GM19324 (cell line): ENCODE results near the gene ERI2.

Source experiments
- ATAC-seq: cut with Tn5 transposase; IDR thresholded peaks from one replicate; pipeline ENCODE4 v1.9.1; 2021; ENCODE audit warnings: mild to moderate bottlenecking, moderate library complexity; ENCODE audit not compliant: unreplicated experiment, low FRiP score

The ERI2 gene, protein sequence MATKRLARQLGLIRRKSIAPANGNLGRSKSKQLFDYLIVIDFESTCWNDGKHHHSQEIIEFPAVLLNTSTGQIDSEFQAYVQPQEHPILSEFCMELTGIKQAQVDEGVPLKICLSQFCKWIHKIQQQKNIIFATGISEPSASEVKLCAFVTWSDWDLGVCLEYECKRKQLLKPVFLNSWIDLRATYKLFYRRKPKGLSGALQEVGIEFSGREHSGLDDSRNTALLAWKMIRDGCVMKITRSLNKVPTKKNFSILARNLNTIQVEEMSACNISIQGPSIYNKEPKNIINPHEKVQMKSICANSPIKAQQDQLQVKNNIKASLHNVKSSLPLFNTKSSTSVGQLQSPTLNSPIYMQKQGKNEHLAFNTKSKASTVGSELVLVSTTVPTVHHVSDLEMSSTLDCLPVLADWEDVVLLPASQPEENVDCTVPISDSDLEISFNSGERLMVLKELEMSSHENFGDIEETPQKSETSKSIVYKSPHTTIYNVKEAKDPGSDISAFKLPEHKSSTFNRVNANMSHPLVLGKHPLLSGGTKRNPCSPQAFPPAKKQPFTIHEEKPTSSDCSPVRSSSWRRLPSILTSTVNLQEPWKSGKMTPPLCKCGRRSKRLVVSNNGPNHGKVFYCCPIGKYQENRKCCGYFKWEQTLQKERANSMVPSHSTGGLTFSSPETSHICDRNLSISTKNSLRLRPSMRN

DNA sequence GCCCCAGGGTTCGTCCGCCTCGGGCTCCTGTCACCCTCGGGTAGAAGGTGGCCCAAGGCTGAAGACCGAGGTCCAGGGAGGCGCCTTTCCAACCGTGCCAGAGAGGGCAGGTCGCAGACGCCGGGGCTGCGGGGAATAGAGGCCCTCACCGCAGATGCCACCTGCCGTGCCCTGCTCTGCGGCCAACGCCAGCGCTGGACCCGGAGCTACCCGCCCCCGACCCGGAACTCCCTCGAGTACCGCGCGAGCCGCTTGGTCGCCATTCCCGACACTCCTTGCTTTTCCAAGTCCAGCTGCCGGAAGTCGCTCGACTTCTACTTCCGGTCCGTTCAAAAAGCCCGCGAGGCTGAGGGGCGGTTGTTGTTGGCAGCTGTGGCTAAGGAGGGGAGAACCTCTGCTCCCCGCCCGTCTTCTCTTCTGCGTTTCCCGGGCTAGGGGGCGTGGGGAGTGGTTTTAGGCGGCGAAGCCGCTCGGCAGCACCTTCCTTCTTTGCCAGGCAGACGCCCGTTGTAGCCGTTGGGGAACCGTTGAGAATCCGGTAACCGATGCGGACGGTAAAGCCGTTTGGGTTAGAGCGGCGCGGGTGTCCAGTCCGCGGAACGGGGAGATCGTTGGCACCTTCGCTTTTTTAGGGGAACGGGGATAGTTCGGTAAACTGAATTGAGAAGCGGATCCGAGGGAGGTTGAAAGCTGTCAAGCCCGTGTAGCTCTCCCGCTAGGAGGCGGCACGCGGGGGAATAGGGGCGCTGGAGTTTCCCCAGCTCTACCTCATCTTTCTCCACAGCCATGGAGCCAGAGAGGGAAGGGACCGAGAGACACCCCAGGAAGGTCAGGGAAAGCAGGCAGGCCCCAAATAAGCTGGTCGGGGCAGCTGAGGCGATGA, at the start of gene ERI2, which contains the start of gene REXO5:
Gene ERI2 (minus strand): TSS at position 305 of the 883 bp plus-strand sequence. CDS start 42 bp downstream, at position 263.
Gene REXO5 (plus strand): TSS at position 360 of the 883 bp plus-strand sequence. CDS start 427 bp downstream, at position 787.
- ATAC-seq, result peak; percentile 70

DNA sequence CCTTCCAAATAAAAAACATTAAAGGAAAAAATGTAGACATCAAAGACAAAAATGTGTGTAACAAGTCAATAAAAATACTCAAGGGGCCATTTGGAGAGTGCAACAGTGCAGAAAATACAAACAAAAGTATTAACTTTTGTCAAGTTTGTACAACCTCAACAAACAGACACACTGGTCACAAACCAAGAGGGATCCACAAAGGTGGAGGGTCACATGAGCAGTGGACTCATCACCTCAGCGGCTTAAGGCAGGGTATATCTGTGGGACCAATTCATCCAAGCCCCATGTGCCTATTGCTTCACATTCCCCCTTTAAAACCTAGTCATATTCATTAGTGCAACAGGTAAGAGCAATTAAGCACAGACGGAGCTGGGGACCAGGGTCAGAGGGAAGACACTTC, 48.7 kb upstream of the ERI2 start:
- no peak for ATAC-seq

DNA sequence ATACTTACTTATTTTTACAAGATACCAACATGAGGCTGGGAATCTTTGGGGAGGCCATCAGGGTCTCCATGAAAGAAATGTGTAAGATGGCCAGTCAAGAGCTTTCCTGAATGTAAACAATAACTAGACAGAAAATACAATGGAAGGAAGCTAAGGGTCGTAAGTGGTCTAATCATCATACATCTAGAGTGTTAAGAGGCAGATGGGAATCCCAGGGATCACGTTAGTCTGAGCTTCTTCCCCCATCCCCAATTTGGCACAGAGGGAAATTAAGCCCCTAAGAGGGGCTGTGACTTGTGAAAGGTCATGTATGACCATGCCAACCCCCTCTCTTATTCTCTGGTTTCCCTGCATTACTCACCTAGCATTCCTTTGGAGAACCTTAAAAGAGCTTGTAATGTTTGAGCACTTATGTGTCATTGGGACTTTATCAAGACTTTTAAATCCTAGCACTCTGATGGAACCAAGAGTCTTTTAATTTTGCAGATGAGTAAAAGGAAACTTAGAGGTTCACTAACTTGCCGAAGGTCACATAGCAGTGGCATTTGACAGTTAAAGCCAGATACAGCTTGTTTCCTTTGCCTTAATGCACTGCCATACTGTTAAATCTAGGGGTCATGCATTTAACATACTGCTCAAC, 47.8 kb upstream of the ERI2 start:
- ATAC-seq, result no peak

DNA sequence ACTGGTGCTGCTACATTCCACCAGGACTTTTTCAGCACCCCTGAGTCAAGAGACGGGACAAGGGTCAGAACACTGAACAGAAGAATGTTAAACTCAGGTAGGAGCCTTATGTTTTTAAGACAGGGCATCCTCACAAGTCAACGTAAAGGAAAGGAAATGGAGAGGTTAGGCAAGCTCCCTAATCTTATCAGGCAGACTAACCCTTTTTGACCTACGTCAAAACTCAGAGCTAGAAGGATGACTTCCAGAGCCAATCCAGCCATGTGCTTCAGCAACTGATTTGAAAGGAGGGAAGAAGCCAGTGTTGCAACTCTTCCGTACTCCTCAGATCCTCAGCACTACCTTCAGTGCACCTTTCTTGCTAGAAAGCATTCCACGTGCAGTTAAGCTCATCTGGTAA, 46.9 kb upstream of the ERI2 start:
- ATAC-seq, result no peak

DNA sequence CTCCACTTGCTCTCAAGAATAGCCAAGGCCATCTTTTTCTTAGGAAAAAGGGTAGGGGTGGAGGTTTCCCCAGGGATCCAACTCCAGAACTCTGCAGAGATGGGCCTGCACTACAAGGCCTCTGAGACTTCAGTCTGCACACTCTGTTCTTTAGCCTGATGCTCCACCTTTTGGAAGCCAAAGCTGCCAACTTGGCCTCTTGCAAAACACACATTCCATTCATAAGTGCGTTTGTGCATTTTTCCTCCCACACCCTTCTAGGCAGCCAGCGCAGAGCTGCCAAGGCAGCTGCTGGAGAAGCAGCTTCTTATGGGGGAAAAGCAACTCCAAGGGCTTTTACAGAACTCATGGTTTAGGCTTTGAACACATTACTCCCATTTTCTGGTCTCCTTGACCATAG, 45.3 kb upstream of the ERI2 start:
- no peak for ATAC-seq

DNA sequence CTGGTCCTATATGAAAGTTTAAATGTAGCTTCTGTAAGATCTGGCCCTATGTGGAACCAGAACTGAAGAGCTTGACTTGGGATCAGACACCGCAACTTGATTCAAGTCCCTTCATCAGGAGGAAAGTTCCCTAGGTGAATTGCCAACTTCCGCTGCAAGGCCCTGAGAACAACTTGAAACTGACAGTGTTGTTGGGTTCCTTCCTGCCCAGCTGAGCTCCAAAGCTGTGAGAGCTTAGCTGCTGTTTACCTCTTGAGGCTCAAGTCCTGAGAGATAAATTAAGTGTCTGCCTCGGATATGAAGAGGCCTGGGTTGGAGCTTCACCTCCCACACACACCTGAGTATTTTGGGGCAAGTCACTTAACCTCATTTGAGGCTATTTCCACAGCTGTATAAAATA, 44.7 kb upstream of the ERI2 start:
- no peak for ATAC-seq

DNA sequence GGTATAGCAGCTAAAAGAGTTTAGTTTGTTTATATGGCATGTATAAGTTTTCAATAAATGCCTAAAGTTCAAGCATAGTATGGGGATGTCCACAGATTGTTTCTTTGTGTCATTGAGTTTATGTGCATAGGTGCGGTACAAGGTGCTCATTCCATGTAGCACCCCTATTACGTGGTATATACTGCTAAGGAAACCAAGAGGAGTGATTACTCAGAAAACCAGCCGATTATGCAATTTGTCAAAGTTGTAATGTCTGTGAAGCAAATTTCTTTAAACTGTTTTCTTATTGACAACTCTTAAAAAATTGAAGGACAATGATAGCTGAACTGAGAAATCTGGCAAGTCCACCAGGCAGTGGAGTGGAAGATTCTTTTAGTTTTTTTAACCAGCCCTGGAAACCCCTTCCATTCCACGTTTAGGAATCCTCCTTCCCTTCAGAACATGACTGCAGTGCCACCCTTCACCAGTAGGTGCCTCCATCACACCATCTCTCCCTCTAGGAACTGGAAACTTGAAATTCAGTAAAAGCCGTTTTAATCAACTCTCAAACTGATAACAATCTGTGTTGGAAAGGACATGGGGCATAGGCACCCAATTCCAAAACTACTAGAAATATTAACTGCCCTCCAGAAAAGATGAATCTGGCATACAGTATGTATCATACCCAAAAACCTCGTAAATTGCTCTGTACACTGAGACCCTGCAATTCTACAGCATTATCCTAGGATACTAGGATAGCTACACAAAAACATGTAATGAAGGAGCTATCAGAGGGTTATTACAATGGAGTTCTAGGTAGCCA, 43.5 kb upstream of the ERI2 start:
- ATAC-seq, result no peak

DNA sequence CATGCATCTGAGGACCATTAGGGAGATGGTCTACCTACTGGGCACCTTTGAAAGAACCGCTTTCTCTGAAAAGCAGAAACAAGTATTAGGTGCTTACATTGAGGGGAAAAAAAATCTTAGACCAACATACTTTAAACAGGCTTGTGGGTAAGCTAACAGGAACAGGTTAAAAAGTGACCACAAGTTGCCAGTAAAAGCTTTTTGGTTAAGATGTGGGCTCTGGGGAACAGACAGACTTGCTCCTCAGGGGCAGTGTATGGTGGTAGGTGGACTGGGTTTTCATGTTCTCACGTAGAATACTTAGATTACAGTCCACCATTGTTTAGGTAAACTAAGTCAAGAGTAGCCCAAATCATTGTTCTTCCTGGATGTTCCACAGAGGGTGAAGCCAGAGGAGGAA, 41.3 kb upstream of the ERI2 start:
- no peak for ATAC-seq

DNA sequence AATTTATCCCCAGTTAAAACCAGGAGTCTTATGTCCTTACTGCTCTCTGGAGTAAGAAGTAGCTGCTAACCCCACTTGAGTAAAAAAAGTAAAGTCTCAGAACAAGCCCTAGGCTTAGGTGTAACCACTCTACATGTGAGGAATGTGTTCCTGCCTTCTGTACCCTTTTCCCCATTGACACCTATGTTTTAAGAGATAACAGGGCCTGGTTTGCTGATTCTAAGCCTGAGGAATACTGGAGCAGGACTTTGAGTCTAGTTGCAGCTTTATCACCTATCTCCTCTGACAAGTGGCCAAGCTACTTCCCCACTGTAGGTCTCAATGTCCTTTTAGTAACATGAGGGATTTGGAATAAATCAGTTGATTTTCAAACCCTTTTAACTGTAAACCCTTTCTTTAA, 40.3 kb upstream of the ERI2 start:
- ATAC-seq, result no peak

DNA sequence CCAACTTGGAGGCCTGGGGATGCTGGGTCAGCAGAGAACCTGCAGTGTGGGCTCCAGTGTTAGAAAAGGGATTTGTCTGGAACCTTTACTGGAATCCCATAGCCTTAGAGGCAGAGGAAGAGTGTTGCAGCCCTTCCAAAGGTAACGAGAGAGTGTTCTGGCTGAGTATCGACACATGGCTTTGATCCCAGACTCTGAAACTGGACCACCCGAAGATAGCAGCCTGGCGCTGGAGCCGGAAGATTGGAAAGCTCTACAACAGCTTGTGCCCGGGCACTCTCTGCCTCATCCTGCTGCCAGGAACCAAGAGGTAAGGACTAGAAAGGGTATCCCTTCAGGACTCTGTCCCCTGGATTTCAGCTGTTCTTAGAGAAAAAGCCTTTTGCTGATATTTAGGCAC, 39.8 kb upstream of the ERI2 start:
- no peak for ATAC-seq

DNA sequence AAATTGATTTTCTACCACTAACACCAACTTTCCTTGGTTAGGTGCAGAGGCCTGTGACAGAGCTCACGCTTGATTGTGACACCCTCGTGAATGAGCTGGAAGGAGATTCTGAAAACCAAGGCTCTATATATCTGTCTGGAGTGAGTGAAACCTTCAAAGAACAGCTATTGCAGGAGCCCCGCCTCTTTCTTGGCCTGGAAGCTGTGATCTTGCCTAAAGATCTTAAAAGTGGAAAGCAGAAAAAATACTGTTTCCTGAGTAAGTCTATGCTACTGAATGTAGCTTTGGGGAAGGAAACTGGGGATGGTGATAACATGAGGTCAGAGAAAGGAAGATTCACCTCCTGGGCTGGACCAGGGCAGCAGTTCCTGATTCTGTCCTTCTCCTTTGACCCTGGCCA, 38.3 kb upstream of the ERI2 start:
- no peak for ATAC-seq

DNA sequence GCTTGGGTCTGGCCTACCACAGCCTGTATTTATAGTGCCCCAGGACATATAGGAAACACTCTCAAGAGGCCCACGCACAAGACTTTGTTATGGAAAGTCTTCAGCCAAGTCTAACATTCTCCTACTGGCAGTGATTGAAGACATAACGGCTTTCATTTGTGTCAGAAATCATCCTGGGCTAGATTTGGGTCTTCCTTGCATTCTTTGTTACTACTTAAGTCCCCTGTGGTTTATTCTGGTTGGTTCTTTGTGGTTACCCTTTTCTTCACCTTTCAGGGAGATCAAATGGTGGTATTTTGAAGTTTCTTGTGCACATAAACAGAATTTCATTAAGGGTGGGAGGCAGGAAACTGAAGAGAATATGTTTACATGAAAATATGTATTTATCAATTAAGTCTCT, 37.8 kb upstream of the ERI2 start:
- ATAC-seq, result no peak

DNA sequence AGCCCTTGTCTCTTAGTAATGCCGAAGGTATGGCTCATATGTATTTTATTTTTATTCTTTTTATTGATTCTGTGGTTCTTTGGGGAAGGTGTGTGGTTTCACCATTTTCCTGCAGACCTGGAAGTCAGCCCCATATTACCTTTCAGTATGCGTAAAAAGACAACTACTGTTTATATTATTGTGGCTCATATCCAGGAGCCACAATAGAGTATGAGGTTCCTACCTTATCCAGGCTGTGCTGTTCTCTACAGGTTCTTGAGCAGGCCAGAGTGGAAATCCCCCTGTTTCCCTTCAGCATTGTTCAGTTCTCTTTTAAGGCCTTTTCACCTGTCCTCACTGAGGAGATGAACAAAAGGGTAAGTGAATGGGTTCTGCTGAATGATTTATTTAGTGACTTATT, 33.2 kb upstream of the ERI2 start:
- ATAC-seq, result no peak

DNA sequence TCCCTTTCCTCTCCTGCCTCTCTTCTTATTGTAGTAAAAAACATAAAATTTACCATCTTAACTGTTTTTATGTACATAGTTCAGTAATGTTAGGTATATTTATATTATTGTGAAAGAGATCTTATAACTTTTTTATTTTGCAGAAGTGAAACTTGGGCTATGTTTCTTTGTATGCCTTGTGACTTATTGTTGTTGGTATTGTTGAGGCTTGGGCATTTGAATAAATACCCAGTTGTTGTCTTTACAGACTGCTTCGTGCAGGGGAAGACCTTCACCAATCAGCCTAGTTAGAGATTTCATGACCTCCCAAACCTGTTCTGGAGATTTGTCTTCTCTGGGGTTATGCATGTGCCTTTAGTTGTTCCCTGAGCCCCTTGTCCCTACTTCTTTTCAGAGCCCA, 32.0 kb upstream of the ERI2 start:
- ATAC-seq, result no peak

DNA sequence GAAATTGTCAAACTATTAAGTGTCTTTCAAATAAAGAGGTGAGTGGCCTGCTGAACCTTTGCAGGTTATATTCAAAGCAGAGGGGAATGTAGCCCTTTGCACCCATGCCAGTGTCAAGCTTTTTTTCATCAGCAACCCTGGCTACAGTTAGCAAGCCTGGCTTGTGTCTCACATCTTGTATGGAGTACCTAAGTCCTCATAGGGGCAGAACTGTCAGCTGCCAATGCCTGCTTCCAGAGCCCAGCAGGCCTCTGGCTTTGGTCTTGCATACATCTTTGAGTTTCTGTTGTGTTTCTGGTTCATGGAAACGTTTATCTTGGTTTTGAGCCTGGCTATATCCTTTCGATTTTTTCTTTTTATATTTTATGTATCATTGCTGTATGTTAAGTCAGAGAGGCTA, 26.8 kb upstream of the ERI2 start:
- no peak for ATAC-seq

DNA sequence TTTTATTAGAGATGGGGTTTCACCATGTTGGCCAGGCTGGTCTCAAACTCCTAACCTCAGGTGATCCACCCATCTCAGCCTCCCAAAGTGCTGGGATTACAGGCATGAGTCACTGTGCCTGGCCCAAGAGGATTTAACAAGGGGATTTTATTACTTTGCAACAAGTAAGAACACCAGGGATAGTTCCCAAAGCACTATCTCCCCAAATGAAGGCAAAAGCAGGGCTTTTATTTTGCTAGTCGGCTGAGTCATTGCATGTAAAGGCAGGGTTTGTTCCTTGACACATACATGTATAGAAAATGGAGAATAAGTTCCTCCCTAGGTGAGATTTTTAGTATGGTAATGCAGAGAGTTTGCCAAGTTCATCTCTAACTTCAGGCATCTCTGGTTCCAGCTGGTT, 24.1 kb upstream of the ERI2 start:
- no peak for ATAC-seq

DNA sequence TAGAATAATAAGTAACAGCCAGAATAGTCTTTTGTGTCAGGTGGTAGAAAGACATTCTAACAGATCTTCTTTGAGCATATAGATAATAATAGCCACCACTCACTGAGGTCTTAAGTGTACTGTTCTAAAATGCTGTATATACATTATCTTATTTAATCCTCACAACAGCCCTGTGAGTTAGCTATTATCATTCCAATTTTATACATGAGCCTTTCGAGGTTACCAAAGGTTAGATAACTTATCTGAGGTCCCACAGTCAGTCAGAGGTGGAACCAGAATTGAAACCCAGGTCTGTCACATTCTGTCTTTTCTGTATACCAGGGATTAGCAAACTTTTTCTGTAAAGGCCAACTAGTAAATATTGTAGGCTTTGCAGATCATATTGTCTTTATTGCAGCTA, 23.3 kb upstream of the ERI2 start:
- ATAC-seq, result no peak

DNA sequence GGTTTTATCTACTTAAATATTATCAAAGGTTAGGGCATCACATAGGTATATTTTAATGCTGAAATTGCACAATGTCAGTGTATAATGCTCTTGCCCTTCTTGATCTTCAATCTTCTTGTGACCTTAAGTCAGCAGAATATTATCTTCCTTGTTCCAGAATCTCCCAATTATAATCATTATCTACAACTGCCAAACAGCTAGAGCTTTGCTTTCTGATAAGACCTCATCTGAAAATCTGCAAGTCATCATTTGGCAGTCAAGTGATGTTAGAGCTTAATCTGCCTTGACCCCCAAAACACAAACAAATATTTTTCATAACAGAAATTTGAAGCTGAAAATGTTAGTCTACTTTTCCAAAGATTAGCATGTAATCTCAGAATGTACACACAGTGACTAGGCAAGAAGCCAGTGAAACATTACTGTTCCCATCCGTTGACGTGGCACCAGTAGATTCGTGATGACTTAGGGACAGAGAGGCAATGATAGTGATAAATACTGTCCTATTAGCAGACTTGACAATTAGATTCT, 19.8 kb upstream of the ERI2 start:
- ATAC-seq, result no peak

DNA sequence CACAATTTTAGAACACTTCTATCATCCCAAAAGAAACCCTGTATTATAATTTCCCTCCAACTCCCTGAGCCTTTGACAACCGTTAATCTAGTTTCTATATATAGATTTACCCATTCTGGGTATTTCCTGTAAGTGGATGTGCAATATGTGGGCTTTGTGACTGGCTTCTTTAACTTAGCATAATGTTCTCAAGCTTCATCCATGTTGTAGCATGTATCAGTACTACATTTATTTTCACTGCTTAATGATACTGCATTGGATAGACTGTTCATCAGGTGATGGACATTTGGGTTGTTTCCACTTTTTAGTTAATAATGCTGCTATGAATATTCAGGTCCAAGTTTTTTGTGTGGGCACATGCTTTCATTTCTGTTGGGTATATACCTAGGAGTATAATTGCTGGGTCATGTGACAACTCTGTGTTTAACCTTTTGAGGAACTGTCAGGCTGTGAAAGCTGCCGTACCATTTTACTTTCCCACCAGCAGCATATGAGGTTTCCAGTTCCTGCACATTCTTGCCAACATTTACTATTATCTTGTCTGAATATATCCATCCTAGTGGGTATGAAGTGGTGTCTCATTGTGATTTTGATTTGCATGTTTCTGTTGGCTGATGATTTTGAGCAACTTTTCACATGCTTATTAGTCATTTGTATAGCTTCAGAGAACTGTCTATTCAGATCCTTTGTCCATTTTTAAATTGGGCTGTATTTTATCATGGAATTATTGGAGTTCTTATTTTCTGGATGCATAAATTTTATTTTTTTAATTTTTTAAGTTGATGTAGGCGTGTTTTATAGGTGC, 16.5 kb upstream of the ERI2 start:
- no peak for ATAC-seq
